ENCODE results near the gene NPR3.

DNA sequence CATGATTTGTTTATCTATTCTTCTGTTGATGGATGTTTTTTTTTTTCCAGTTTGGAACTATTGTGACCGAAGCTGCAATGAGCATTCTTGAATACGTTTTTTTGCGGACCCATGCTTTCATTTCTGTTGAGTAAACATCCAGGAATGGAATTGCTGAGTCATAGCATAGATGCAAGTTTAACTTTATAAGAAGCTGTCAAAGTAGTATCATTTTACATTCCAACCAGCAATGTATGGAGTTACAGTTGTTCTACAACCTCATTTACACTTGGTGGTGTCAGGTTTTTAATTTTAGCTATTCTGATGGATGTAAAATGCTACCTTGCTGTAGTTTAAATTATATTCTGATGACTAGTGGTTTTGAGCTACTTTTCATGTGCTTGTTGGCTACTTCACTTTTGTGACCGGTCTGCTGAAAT is 49.0 kb downstream of the NPR3 start:
- TF ChIP-seq, protein P1, sequence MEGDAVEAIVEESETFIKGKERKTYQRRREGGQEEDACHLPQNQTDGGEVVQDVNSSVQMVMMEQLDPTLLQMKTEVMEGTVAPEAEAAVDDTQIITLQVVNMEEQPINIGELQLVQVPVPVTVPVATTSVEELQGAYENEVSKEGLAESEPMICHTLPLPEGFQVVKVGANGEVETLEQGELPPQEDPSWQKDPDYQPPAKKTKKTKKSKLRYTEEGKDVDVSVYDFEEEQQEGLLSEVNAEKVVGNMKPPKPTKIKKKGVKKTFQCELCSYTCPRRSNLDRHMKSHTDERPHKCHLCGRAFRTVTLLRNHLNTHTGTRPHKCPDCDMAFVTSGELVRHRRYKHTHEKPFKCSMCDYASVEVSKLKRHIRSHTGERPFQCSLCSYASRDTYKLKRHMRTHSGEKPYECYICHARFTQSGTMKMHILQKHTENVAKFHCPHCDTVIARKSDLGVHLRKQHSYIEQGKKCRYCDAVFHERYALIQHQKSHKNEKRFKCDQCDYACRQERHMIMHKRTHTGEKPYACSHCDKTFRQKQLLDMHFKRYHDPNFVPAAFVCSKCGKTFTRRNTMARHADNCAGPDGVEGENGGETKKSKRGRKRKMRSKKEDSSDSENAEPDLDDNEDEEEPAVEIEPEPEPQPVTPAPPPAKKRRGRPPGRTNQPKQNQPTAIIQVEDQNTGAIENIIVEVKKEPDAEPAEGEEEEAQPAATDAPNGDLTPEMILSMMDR (IDR thresholded peaks at IDR 0.05 in 8 of 11, conservative IDR thresholded peaks at IDR 0.05 in 3 of 11), result no peak
- TF ChIP-seq POLR2AphosphoS5 (IDR thresholded peaks at IDR 0.05), result no peak

All from spleen (tissue), 7 donors.